ENCODE measurements around the gene KASH5.

Gene KASH5

GRCh38 chr19:49421039-49421877 is 33.2 kb downstream of the KASH5 start:
- DNase-seq (ENCODE audit: low read depth in 2 of 3, low spot score in 2 of 3), result peak in 1 of 3 experiments; percentile 36

GRCh38 chr19:49421878-49422202 is 33.8 kb downstream of the KASH5 start:
- no peak for DNase-seq (ENCODE audit: low read depth in 2 of 3, low spot score in 2 of 3)

GRCh38 chr19:49422407-49423070 is 34.5 kb downstream of the KASH5 start:
- no peak for DNase-seq (ENCODE audit: low read depth in 2 of 3, low spot score in 2 of 3)

GRCh38 chr19:49423071-49423984 is 35.3 kb downstream of the KASH5 start, which contains the start of gene PTH2:
Gene PTH2, minus strand, starts transcription at chr19:49423441. Its CDS starts 102 bp downstream, at chr19:49423339.
- no peak for DNase-seq (ENCODE audit: low read depth in 2 of 3, low spot score in 2 of 3)

- DNase-seq (ENCODE audit: low read depth in 2 of 3, low spot score in 2 of 3), result no peak
Observed at GRCh38 chr19:49423985-49424303, 35.9 kb downstream of the KASH5 start.

GRCh38 chr19:49425178-49425577 is 37.1 kb downstream of the KASH5 start, which contains the start of gene GFY:
Gene GFY, plus strand, starts transcription at chr19:49425388. Its CDS starts 1,043 bp downstream, at chr19:49426431.
- DNase-seq (ENCODE audit: low read depth in 2 of 3, low spot score in 2 of 3), result no peak

- no peak for DNase-seq (ENCODE audit: low read depth in 2 of 3, low spot score in 2 of 3)
Observed at GRCh38 chr19:49425922-49426592, 38.0 kb downstream of the KASH5 start.

- no peak for DNase-seq (ENCODE audit: low read depth in 2 of 3, low spot score in 2 of 3)
Observed at GRCh38 chr19:49427339-49427738, 39.3 kb downstream of the KASH5 start.

GRCh38 chr19:49427855-49428546 is 40.0 kb downstream of the KASH5 start:
- no peak for DNase-seq (ENCODE audit: low read depth in 2 of 3, low spot score in 2 of 3)

GRCh38 chr19:49428547-49429451 is 40.8 kb downstream of the KASH5 start:
- no peak for DNase-seq (ENCODE audit: low read depth in 2 of 3, low spot score in 2 of 3)

- no peak for DNase-seq (ENCODE audit: low read depth in 2 of 3, low spot score in 2 of 3)
Observed at GRCh38 chr19:49430172-49430677, 42.2 kb downstream of the KASH5 start.

GRCh38 chr19:49430678-49431329 is 42.8 kb downstream of the KASH5 start:
- DNase-seq (ENCODE audit: low read depth in 2 of 3, low spot score in 2 of 3), result no peak

- DNase-seq (ENCODE audit: low read depth in 2 of 3, low spot score in 2 of 3), result no peak
Observed at GRCh38 chr19:49431330-49431749, 43.3 kb downstream of the KASH5 start.

- no peak for DNase-seq (ENCODE audit: low read depth in 2 of 3, low spot score in 2 of 3)
Observed at GRCh38 chr19:49432141-49433073, 44.4 kb downstream of the KASH5 start.

GRCh38 chr19:49433240-49433901 is 45.3 kb downstream of the KASH5 start:
- DNase-seq (ENCODE audit: low read depth in 2 of 3, low spot score in 2 of 3), result no peak

- DNase-seq (ENCODE audit: low read depth in 2 of 3, low spot score in 2 of 3), result no peak
Observed at GRCh38 chr19:49434907-49435583, 47.0 kb downstream of the KASH5 start.
